ENCODE results near the gene KRT23.

KRT23 gene

DNA sequence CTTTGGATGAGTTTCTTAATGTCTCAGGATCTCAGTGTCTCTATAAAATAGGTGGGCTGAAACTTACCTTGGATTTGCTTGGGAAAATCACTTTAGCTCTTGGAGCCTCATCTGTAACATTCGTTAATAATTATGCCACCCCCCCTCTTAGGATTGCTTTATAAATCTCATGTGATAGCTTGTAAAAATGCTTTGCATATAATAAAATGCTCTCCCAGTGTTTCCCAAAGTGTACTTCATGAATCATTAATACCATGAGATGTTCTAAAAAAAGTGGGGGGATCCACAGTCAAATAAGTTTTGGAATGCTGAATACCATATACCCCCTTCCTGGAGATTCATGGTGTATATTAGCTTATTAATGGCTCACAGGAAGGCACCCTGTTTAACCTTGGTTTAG lies 24.1 kb upstream of the KRT23 start:
- TF ChIP-seq CTCF (IDR thresholded peaks at IDR 0.05; ENCODE audit: low read depth, low read length, missing control alignments): no peak
- H3K4me3 ChIP-seq (ENCODE audit: low read depth, low read length): no peak overlapping the region
- no peak for DNase-seq (ENCODE audit: low read depth)

- no peak for TF ChIP-seq CTCF (IDR thresholded peaks at IDR 0.05; ENCODE audit: low read depth, low read length, missing control alignments)
- no peak overlapping the region for H3K4me3 ChIP-seq (ENCODE audit: low read depth, low read length)
- no peak for DNase-seq (ENCODE audit: low read depth)
These were observed 22.7 kb upstream of the KRT23 start for GRCh38 chr17:40960144-40960543.

GRCh38 chr17:40958086-40958953 lies 20.9 kb upstream of the KRT23 start:
- DNase-seq (ENCODE audit: low read depth): no peak
- H3K4me3 ChIP-seq (ENCODE audit: low read depth, low read length): no peak overlapping the region
- no peak for TF ChIP-seq CTCF (IDR thresholded peaks at IDR 0.05; ENCODE audit: low read depth, low read length, missing control alignments)

GRCh38 chr17:40956401-40957254 lies 19.2 kb upstream of the KRT23 start:
- TF ChIP-seq CTCF (IDR thresholded peaks at IDR 0.05; ENCODE audit: low read depth, low read length, missing control alignments): no peak
- H3K4me3 ChIP-seq (ENCODE audit: low read depth, low read length): no peak overlapping the region
- DNase-seq (ENCODE audit: low read depth): no peak

- no peak for DNase-seq (ENCODE audit: low read depth)
- TF ChIP-seq CTCF (IDR thresholded peaks at IDR 0.05; ENCODE audit: low read depth, low read length, missing control alignments): no peak
- H3K4me3 ChIP-seq (ENCODE audit: low read depth, low read length): no peak overlapping the region
These were observed 16.4 kb upstream of the KRT23 start for GRCh38 chr17:40953881-40954280.

DNA sequence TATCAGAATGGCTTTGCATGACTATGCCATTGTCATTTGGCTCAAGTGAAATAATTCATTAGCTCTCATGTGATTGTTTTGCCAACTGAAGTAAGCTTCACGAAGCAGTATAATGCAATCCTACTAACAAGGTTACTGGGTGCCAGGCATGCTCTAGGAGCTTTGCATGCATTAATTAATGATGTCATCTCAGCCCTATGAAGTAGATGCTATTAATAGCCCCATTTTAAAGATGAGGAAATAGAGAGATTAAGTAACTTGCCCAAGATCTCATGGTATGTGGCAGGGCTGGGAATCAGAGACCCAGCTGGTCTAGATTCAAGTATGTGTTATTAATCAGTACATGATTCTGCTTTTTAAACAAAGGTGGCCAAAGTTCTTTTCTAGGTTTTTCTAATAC lies 15.2 kb upstream of the KRT23 start:
- no peak for DNase-seq (ENCODE audit: low read depth)
- no peak overlapping the region for H3K4me3 ChIP-seq (ENCODE audit: low read depth, low read length)
- no peak for TF ChIP-seq CTCF (IDR thresholded peaks at IDR 0.05; ENCODE audit: low read depth, low read length, missing control alignments)
